ENCODE data around the gene UBE2N. TPM values are rescaled to one million over a fixed set of nuclear protein-coding genes. Genes with fewer than 3 reads are reported as not detected.
A peak's percentile ranks its signal among the peaks of the same experiment; 100 is the strongest.

UBE2N gene
- total RNA-seq, 8 experiments from 2014 or later = 62.2 to 129 (median 101) TPM

GRCh38 chr12:93460902-93461301, 19.2 kb upstream of the UBE2N start:
- no peak for ATAC-seq (replicated peaks in 6 of 8)
- in situ Hi-C loops (cut with MboI; ENCODE audit: low pct_unique_long_range_greater_than_20kb in 2 of 9, low sequenced_read_pairs in 9 of 9, unreplicated experiment in 9 of 9) = no loop called here
- H3K4me1 ChIP-seq (replicated peaks in 1 of 2) = peaks cover 0 to 7% of the 10 kb centered on the region in 2 donors
- H3K27ac ChIP-seq = no peak overlapping the region
- WGBS, 10 experiments = 60 to 96% (median 83%) methylated on average over 1 to 7 of the region's 7 CpGs; no CpG with 5 or more reads in 2 of the 10 experiments
- H3K4me3 ChIP-seq = no peak overlapping the region

- no peak overlapping the region for H3K4me3 ChIP-seq
- ATAC-seq (replicated peaks in 6 of 8) = peak in 2 of 8 experiments; percentile 25 to 54
- peaks cover 0 to 7% of the 10 kb centered on the region in 2 donors for H3K4me1 ChIP-seq (replicated peaks in 1 of 2)
- WGBS, 10 experiments = 20 to 100% (median 71%) methylated on average over 1 to 6 of the region's 6 CpGs; no CpG with 5 or more reads in 1 of the 10 experiments
- no peak overlapping the region for H3K27ac ChIP-seq
- in situ Hi-C loops (cut with MboI; ENCODE audit: low pct_unique_long_range_greater_than_20kb in 2 of 9, low sequenced_read_pairs in 9 of 9, unreplicated experiment in 9 of 9) = no loop called here
Observed at GRCh38 chr12:93460003-93460402, 18.3 kb upstream of the UBE2N start.

- in situ Hi-C loops (cut with MboI; ENCODE audit: low pct_unique_long_range_greater_than_20kb in 2 of 9, low sequenced_read_pairs in 9 of 9, unreplicated experiment in 9 of 9) = no loop called here
- Histone ChIP-seq H3K4me3 (no peak overlapping the region), H3K27ac (no peak overlapping the region), H3K4me1 (replicated peaks in 1 of 2) (peaks cover 0 to 7% of the 10 kb centered on the region in 2 donors)
- no peak for ATAC-seq (replicated peaks in 6 of 8)
- 74 to 96% (median 89%) methylated on average over 1 to 5 of the region's 5 CpGs; no CpG with 5 or more reads in 1 of the 10 experiments for WGBS, 10 experiments
Observed at GRCh38 chr12:93459097-93459496, 17.4 kb upstream of the UBE2N start.

- no peak overlapping the region for H3K4me3 ChIP-seq
- H3K27ac ChIP-seq = no peak overlapping the region
- WGBS, 10 experiments = 25 to 100% (median 83%) methylated on average over 1 to 2 of the region's 2 CpGs; no CpG with 5 or more reads in 1 of the 10 experiments
- in situ Hi-C loops (cut with MboI; ENCODE audit: low pct_unique_long_range_greater_than_20kb in 2 of 9, low sequenced_read_pairs in 9 of 9, unreplicated experiment in 9 of 9) = no loop called here
- peaks cover 0 to 7% of the 10 kb centered on the region in 2 donors for H3K4me1 ChIP-seq (replicated peaks in 1 of 2)
- no peak for ATAC-seq (replicated peaks in 6 of 8)
Observed at GRCh38 chr12:93456077-93456476, 14.3 kb upstream of the UBE2N start.

- H3K4me3 ChIP-seq = no peak overlapping the region
- no peak for ATAC-seq (replicated peaks in 6 of 8)
- no peaks in the 10 kb centered on the region for H3K4me1 ChIP-seq (replicated peaks in 1 of 2)
- no peak overlapping the region for H3K27ac ChIP-seq
- 0 to 100% (median 80%) methylated on average over 1 to 5 of the region's 5 CpGs; no CpG with 5 or more reads in 1 of the 10 experiments for WGBS, 10 experiments
- in situ Hi-C loops (cut with MboI; ENCODE audit: low pct_unique_long_range_greater_than_20kb in 2 of 9, low sequenced_read_pairs in 9 of 9, unreplicated experiment in 9 of 9) = no loop called here
Observed at GRCh38 chr12:93453633-93454032, 11.9 kb upstream of the UBE2N start.

- ATAC-seq (replicated peaks in 6 of 8) = no peak
- in situ Hi-C loops (cut with MboI; ENCODE audit: low pct_unique_long_range_greater_than_20kb in 2 of 9, low sequenced_read_pairs in 9 of 9, unreplicated experiment in 9 of 9) = no loop called here
- whole genome bisulfite sequencing, 10 experiments = 25 to 100% (median 79%) methylated on average over 1 to 3 of the region's 3 CpGs
Observed at GRCh38 chr12:93451423-93452158, 9.8 kb upstream of the UBE2N start.

GRCh38 chr12:93449277-93449676, 7.5 kb upstream of the UBE2N start:
- WGBS, 10 experiments = 17 to 100% (median 72%) methylated on average over 1 of the region's 1 CpG; no CpG with 5 or more reads in 2 of the 10 experiments
- no peak overlapping the region for H3K27ac ChIP-seq
- H3K4me3 ChIP-seq = no peak overlapping the region
- in situ Hi-C loops (cut with MboI; ENCODE audit: low pct_unique_long_range_greater_than_20kb in 2 of 9, low sequenced_read_pairs in 9 of 9, unreplicated experiment in 9 of 9) = no loop called here
- ATAC-seq (replicated peaks in 6 of 8) = no peak
- H3K4me1 ChIP-seq (replicated peaks in 1 of 2) = no peaks in the 10 kb centered on the region

More at GRCh38 chr12:93451423-93452158, 9.8 kb upstream of the UBE2N start:
- Histone ChIP-seq H3K27ac (no peak overlapping the region), H3K4me1 (replicated peaks in 1 of 2) (no peaks in the 10 kb centered on the region), H3K4me3 (no peak overlapping the region)

- ATAC-seq (replicated peaks in 6 of 8) = peak in 1 of 8 experiments; percentile 16
- no peaks in the 10 kb centered on the region for H3K4me1 ChIP-seq (replicated peaks in 1 of 2)
- H3K4me3 ChIP-seq = no peak overlapping the region
- in situ Hi-C loops (cut with MboI; ENCODE audit: low pct_unique_long_range_greater_than_20kb in 2 of 9, low sequenced_read_pairs in 9 of 9, unreplicated experiment in 9 of 9) = no loop called here
- WGBS, 10 experiments = 80 to 95% (median 86%) methylated on average over 1 to 5 of the region's 5 CpGs; no CpG with 5 or more reads in 3 of the 10 experiments
- no peak overlapping the region for H3K27ac ChIP-seq
Observed at GRCh38 chr12:93448796-93449195, 7.0 kb upstream of the UBE2N start.

- peak in 1 of 8 experiments; percentile 25 for ATAC-seq (replicated peaks in 6 of 8)
- 47 to 100% (median 85%) methylated on average over 1 to 4 of the region's 4 CpGs; no CpG with 5 or more reads in 1 of the 10 experiments for WGBS, 10 experiments
- Histone ChIP-seq H3K4me1 (replicated peaks in 1 of 2) (peaks cover 4 to 7% of the 10 kb centered on the region in 2 donors), H3K27ac (no peak overlapping the region), H3K4me3 (no peak overlapping the region)
- in situ Hi-C loops (cut with MboI; ENCODE audit: low pct_unique_long_range_greater_than_20kb in 2 of 9, low sequenced_read_pairs in 9 of 9, unreplicated experiment in 9 of 9) = no loop called here
Observed at GRCh38 chr12:93447555-93448290, 6.0 kb upstream of the UBE2N start.

- WGBS, 10 experiments = 60 to 100% (median 97%) methylated on average over 1 to 3 of the region's 4 CpGs; no CpG with 5 or more reads in 2 of the 10 experiments
- no peak for ATAC-seq (replicated peaks in 6 of 8)
- Histone ChIP-seq H3K4me1 (replicated peaks in 1 of 2) (peaks cover 11 to 15% of the 10 kb centered on the region in 2 donors), H3K27ac (peak overlapping the region in 1 of 2 donors; percentile 20), H3K4me3 (no peak overlapping the region)
- in situ Hi-C loops (cut with MboI; ENCODE audit: low pct_unique_long_range_greater_than_20kb in 2 of 9, low sequenced_read_pairs in 9 of 9, unreplicated experiment in 9 of 9) = no loop called here
Observed at GRCh38 chr12:93443576-93443975, 1.8 kb upstream of the UBE2N start.

GRCh38 chr12:93442411-93443340, 929 bp upstream of the UBE2N start:
- Histone ChIP-seq H3K27ac (peak overlapping the region; percentile 93 to 98), H3K4me1 (replicated peaks in 1 of 2) (peaks cover 11 to 15% of the 10 kb centered on the region in 2 donors), H3K4me3 (peak overlapping the region; percentile 80 to 97 (median 87))
- WGBS, 10 experiments = 0 to 16% (median 7%) methylated on average over 2 to 13 of the region's 19 CpGs; no CpG with 5 or more reads in 1 of the 10 experiments
- in situ Hi-C loops (cut with MboI; ENCODE audit: low pct_unique_long_range_greater_than_20kb in 2 of 9, low sequenced_read_pairs in 9 of 9, unreplicated experiment in 9 of 9) = no loop called here
- ATAC-seq (replicated peaks in 6 of 8) = peak in 4 of 8 experiments; percentile 2 to 11 (median 6)

GRCh38 chr12:93441081-93441616, 598 bp downstream of the UBE2N start:
- peak overlapping the region; percentile 80 to 97 (median 87) for H3K4me3 ChIP-seq
- peak overlapping the region; percentile 93 to 98 for H3K27ac ChIP-seq
- WGBS, 10 experiments = 0 to 17% (median 0%) methylated on average over 1 to 5 of the region's 55 CpGs; no CpG with 5 or more reads in 6 of the 10 experiments
- in situ Hi-C loops (cut with MboI; ENCODE audit: low pct_unique_long_range_greater_than_20kb in 2 of 9, low sequenced_read_pairs in 9 of 9, unreplicated experiment in 9 of 9) = no loop called here
- H3K4me1 ChIP-seq (replicated peaks in 1 of 2) = peaks cover 11 to 15% of the 10 kb centered on the region in 2 donors
- peak in 2 of 8 experiments; percentile 3 to 4 for ATAC-seq (replicated peaks in 6 of 8)

All from motor neuron (in vitro differentiated cells).